Neuronal stem cell (in vitro differentiated cells): ENCODE data around the gene ADGRL3.

ENCODE experiments used
- DNase-seq: peaks from one replicate; pipeline ENCODE4 v3.0.0-alpha.2; 2013; ENCODE audit warnings: low spot score
- H2AFZ ChIP-seq: one replicate; pipeline ENCODE4 v1.6.1; 2013; ENCODE audit warnings: mild to moderate bottlenecking, low read length, inconsistent platforms
- H2AK5ac ChIP-seq: 2 replicates; pipeline ENCODE4 v1.6.1; 2013; ENCODE audit warnings: low read depth, mild to moderate bottlenecking, inconsistent platforms, low read length, moderate library complexity, mixed read lengths
- H2BK120ac ChIP-seq: 2 replicates; pipeline ENCODE4 v1.6.1; 2013; ENCODE audit warnings: low read depth, mild to moderate bottlenecking, inconsistent platforms, low read length, moderate library complexity, mixed read lengths
- H2BK12ac ChIP-seq: one replicate; pipeline ENCODE4 v1.6.1; 2013; ENCODE audit warnings: low read length, inconsistent platforms
- H2BK15ac ChIP-seq: 2 replicates; pipeline ENCODE4 v1.6.1; 2013; ENCODE audit warnings: mild to moderate bottlenecking, low read length, inconsistent platforms, mixed read lengths
- H2BK5ac ChIP-seq: one replicate; pipeline ENCODE4 v1.6.1; 2013; ENCODE audit warnings: inconsistent platforms, mild to moderate bottlenecking, low read length, moderate library complexity
- H3K14ac ChIP-seq: one replicate; pipeline ENCODE4 v1.6.1; 2013; ENCODE audit warnings: low read length, inconsistent platforms
- H3K18ac ChIP-seq: 2 replicates; pipeline ENCODE4 v1.6.1; 2013; ENCODE audit warnings: low read length, inconsistent platforms
- H3K23ac ChIP-seq: 2 replicates; pipeline ENCODE4 v1.6.1; 2013; ENCODE audit warnings: low read depth, mild to moderate bottlenecking, mixed read lengths, low read length, inconsistent platforms; ENCODE audit not compliant: poor library complexity
- H3K27ac ChIP-seq: replicated peaks from 3 replicates; pipeline ENCODE4 v1.5.1; 2013; ENCODE audit warnings: low read length, inconsistent platforms
- H3K27me3 ChIP-seq, 3 experiments: 2 replicates each; pipeline ENCODE4 v1.6.1; 2013; ENCODE audit warnings: low read length in 3 of 3, mild to moderate bottlenecking in 2 of 3, inconsistent platforms in 1 of 3, low read depth in 1 of 3, mixed read lengths in 1 of 3, moderate library complexity in 1 of 3; ENCODE audit not compliant: control insufficient read depth in 3 of 3, insufficient read depth in 3 of 3
- H3K36me3 ChIP-seq, 2 donors: replicated peaks in 1 of 2; 2 replicates each; pipeline ENCODE4 v1.6.1; 2013; ENCODE audit warnings: low read length in 2 of 2; ENCODE audit not compliant: control insufficient read depth in 2 of 2, insufficient read depth in 2 of 2
- H3K4ac ChIP-seq: 2 replicates; pipeline ENCODE4 v1.6.1; 2013; ENCODE audit warnings: inconsistent platforms, mild to moderate bottlenecking, low read length, moderate library complexity
- H3K4me1 ChIP-seq, 2 donors: 1 replicate in 1 of 2; 2 replicates in 1 of 2; pipeline ENCODE4 v1.6.1; 2013; ENCODE audit warnings: low read length in 2 of 2, low read depth in 1 of 2; ENCODE audit not compliant: control insufficient read depth in 2 of 2, insufficient read depth in 1 of 2
- H3K4me2 ChIP-seq: one replicate; pipeline ENCODE4 v1.6.1; 2013; ENCODE audit warnings: mild to moderate bottlenecking, low read length, inconsistent platforms; ENCODE audit not compliant: insufficient read depth, poor library complexity, severe bottlenecking
- H3K4me3 ChIP-seq, 2 donors: 2 replicates each; pipeline ENCODE4 v1.5.1; 2013; ENCODE audit warnings: low read length in 2 of 2, mild to moderate bottlenecking in 2 of 2, inconsistent platforms in 1 of 2, moderate library complexity in 1 of 2
- H3K79me1 ChIP-seq: one replicate; pipeline ENCODE4 v1.6.1; 2013; ENCODE audit warnings: low read depth, mild to moderate bottlenecking, inconsistent platforms, low read length, moderate library complexity
- H3K9ac ChIP-seq: one replicate; pipeline ENCODE4 v1.6.1; 2013; ENCODE audit warnings: mild to moderate bottlenecking, low read depth, low read length, inconsistent platforms; ENCODE audit not compliant: poor library complexity
- H3K9me3 ChIP-seq, 2 donors: replicated peaks in 1 of 2; 2 replicates each; pipeline versions ENCODE3 to v1.6.1; 2013; ENCODE audit warnings: low read length in 2 of 2, mild to moderate bottlenecking in 2 of 2, inconsistent platforms in 1 of 2, low read depth in 1 of 2, mixed read lengths in 1 of 2, moderate library complexity in 1 of 2; ENCODE audit not compliant: control insufficient read depth in 2 of 2, insufficient read depth in 1 of 2
- H4K8ac ChIP-seq: one replicate; pipeline ENCODE4 v1.6.1; 2013; ENCODE audit warnings: low read depth, mild to moderate bottlenecking, inconsistent platforms, low read length, moderate library complexity
- H4K91ac ChIP-seq: one replicate; pipeline ENCODE4 v1.6.1; 2013; ENCODE audit warnings: low read length, low read depth, mild to moderate bottlenecking, inconsistent platforms; ENCODE audit not compliant: poor library complexity
- WGBS, 2 donors: extraction: QIAGEN DNeasy Blood & Tissue Kit; methylation state at CpG; one replicate each; pipeline ENCODE4 v1.1.7; 2013; ENCODE audit warnings: missing lambda C conversion rate in 2 of 2, mixed read lengths in 1 of 2; ENCODE audit not compliant: insufficient read length in 2 of 2, insufficient replicate concordance in 1 of 2; ENCODE audit errors: extremely low coverage in 2 of 2; 5-methylcytosine and 5-hydroxymethylcytosine counted together

The ADGRL3 gene

DNA sequence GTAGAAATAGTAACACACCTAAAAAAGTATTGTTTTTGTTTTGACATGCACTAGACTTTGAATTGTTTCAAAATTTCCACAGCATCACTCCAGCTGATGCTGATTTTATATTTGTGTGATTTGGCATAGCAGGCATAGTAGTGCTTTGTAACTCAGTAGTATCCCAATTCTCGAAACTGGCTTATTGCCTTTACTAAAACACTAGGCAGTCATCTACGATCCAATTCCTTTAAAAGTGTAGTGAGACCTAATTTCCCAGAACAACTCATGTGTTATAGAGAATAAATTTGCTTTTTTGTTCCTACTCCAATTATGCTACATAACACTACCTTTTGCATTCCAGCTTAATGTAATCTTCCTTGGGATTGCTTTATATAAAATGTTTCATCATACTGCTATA, 797.7 kb downstream of the ADGRL3 start:
- Histone ChIP-seq H2BK12ac (no peak overlapping the region), H4K91ac (no peak overlapping the region), H2BK5ac (no peak overlapping the region), H3K27ac (no peak overlapping the region), H3K14ac (no peak overlapping the region), H2BK15ac (no peak overlapping the region), H3K4me2 (no peak overlapping the region), H3K4me3 (no peak overlapping the region), H3K36me3 (peaks cover 0 to 3% of the 10 kb centered on the region in 2 donors), H2BK120ac (no peak overlapping the region), H3K23ac (no peak overlapping the region), H3K79me1 (no peaks in the 10 kb centered on the region), H3K9me3 (no peaks in the 10 kb centered on the region), H4K8ac (no peak overlapping the region), H3K27me3 (no peaks in the 10 kb centered on the region), H2AFZ (no peak overlapping the region), H3K9ac (no peak overlapping the region), H3K4me1 (no peaks in the 10 kb centered on the region), H3K18ac (no peak overlapping the region), H2AK5ac (no peak overlapping the region), H3K4ac (no peak overlapping the region)
- no peak for DNase-seq
- WGBS, 2 donors = no CpG with 5 or more reads among the region's 2 CpGs

DNA sequence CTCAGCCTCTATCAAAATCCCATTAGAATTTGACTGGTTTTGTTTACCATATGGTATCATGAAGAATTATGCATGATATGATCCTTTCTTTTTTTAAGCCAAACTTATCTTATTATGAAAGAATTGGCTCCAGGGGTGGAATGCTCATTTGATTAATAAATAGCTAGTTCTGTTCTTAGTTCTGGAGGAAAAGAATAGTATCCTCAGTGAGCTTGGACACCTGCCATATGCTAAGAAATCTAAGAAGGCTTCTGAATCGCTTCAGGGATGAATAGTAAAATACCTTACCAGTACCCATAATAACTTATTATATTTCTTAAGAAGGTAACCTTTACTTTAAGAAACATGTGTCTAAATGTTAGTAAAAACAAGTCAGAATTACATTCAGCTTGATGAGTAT, 803.6 kb downstream of the ADGRL3 start:
- no peak for DNase-seq
- Histone ChIP-seq H2BK5ac (no peak overlapping the region), H2BK12ac (no peak overlapping the region), H2BK120ac (no peak overlapping the region), H3K27me3 (no peaks in the 10 kb centered on the region), H2AFZ (no peak overlapping the region), H3K4me1 (no peaks in the 10 kb centered on the region), H3K4me2 (no peak overlapping the region), H3K4ac (no peak overlapping the region), H3K4me3 (no peak overlapping the region), H3K27ac (no peak overlapping the region), H3K9me3 (no peaks in the 10 kb centered on the region), H3K23ac (no peak overlapping the region), H2AK5ac (no peak overlapping the region), H3K18ac (no peak overlapping the region), H4K8ac (no peak overlapping the region), H4K91ac (no peak overlapping the region), H3K9ac (no peak overlapping the region), H3K36me3 (no peaks in the 10 kb centered on the region), H3K79me1 (no peaks in the 10 kb centered on the region), H3K14ac (no peak overlapping the region), H2BK15ac (no peak overlapping the region)
- WGBS, 2 donors = no CpG with 5 or more reads among the region's 1 CpG

DNA sequence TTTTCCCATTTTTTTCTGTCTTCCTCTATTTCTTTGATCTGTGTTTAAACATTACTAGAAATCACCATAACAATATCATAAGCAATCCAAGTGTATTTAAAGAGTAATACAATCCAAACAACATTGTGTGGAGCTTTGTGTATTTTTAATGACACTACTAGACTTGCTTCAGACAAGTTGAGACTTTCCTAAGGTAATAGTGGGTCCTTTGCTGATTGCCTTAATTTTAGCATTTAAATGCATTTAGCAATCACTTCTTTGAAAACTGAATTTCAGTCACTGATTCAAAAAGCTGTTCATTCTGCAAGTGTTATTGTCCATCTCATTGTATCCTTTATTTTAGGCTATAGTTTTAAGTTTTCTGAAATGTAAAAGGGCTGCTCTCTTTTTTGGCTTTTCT, 804.8 kb downstream of the ADGRL3 start:
- H2BK120ac ChIP-seq = no peak overlapping the region
- no peak overlapping the region for H3K18ac ChIP-seq
- no peak overlapping the region for H2AFZ ChIP-seq
- no peak overlapping the region for H3K14ac ChIP-seq
- H3K4me2 ChIP-seq = no peak overlapping the region
- no peak overlapping the region for H3K4me3 ChIP-seq
- H3K9me3 ChIP-seq = no peaks in the 10 kb centered on the region
- H2BK12ac ChIP-seq = no peak overlapping the region
- no peaks in the 10 kb centered on the region for H3K79me1 ChIP-seq
- H3K23ac ChIP-seq = no peak overlapping the region
- H3K4ac ChIP-seq = no peak overlapping the region
- no peak overlapping the region for H3K27ac ChIP-seq
- no peak overlapping the region for H2BK5ac ChIP-seq
- H4K8ac ChIP-seq = no peak overlapping the region
- H3K4me1 ChIP-seq = no peaks in the 10 kb centered on the region
- H2AK5ac ChIP-seq = no peak overlapping the region
- no peak overlapping the region for H2BK15ac ChIP-seq
- no peak for DNase-seq
- no peaks in the 10 kb centered on the region for H3K27me3 ChIP-seq
- H3K36me3 ChIP-seq = no peaks in the 10 kb centered on the region
- no peak overlapping the region for H3K9ac ChIP-seq
- no peak overlapping the region for H4K91ac ChIP-seq

DNA sequence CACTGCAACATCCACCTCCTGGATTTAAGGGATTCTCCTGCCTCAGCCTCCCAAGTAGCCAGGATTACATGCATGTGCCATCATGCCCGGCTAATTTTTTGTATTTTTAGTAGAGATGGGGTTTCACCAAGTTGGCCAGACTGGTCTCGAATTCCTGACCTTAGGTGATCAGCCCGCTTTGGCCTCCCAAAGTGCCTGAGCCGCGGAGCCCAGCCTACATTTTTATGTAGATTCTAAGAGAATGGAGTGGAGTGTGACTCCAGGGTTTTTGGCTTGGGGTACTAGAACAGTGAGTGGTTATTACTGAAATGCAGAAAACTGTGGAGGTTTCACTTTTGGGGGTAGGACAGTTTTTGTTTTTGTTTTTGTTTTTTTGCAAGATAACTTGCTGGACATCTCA, 806.0 kb downstream of the ADGRL3 start:
- no peak overlapping the region for H4K8ac ChIP-seq
- no peak overlapping the region for H3K9ac ChIP-seq
- no peak overlapping the region for H3K4me2 ChIP-seq
- no peaks in the 10 kb centered on the region for H3K9me3 ChIP-seq
- H2AK5ac ChIP-seq = no peak overlapping the region
- no peak overlapping the region for H3K23ac ChIP-seq
- H3K27me3 ChIP-seq = no peaks in the 10 kb centered on the region
- H3K14ac ChIP-seq = no peak overlapping the region
- no peak overlapping the region for H3K4me3 ChIP-seq
- H3K36me3 ChIP-seq = no peaks in the 10 kb centered on the region
- no peak overlapping the region for H4K91ac ChIP-seq
- H2BK5ac ChIP-seq = no peak overlapping the region
- no peaks in the 10 kb centered on the region for H3K79me1 ChIP-seq
- no peak for DNase-seq
- H2BK15ac ChIP-seq = no peak overlapping the region
- no peak overlapping the region for H2BK12ac ChIP-seq
- H3K27ac ChIP-seq = no peak overlapping the region
- no peak overlapping the region for H2BK120ac ChIP-seq
- WGBS, 2 donors = no CpG with 5 or more reads among the region's 5 CpGs
- no peak overlapping the region for H2AFZ ChIP-seq
- no peaks in the 10 kb centered on the region for H3K4me1 ChIP-seq
- no peak overlapping the region for H3K4ac ChIP-seq
- H3K18ac ChIP-seq = no peak overlapping the region
